Prostate gland (tissue), 2 donors: ENCODE measurements around the gene NUP153. TPM values are rescaled to one million over a fixed set of nuclear protein-coding genes. Genes with fewer than 3 reads are reported as not detected.

Experiments used
- DNase-seq: peaks from one replicate; pipeline ENCODE4 v3.0.0-alpha.2; 2019; ENCODE audit warnings: low spot score
- H3K27ac ChIP-seq, 2 donors: fragments of 200-600 bp; sonication (generic); 2 replicates each; pipeline ENCODE4 v1.5.1; 2017 to 2019
- H3K27me3 ChIP-seq: fragments of 200-600 bp; sonication (generic); replicated peaks from 2 replicates; pipeline ENCODE4 v1.5.1; 2019; ENCODE audit not compliant: insufficient read depth
- H3K36me3 ChIP-seq, 2 donors: fragments of 200-600 bp; sonication (generic); 1 replicate in 1 of 2; 2 replicates in 1 of 2; pipeline versions ENCODE4 v1.5.1 to v1.8.1; 2017 to 2019
- H3K4me1 ChIP-seq: fragments of 200-600 bp; sonication (generic); replicated peaks from 2 replicates; pipeline ENCODE4 v1.5.1; 2019
- H3K4me3 ChIP-seq, 2 donors: fragments of 200-600 bp; sonication (generic); 2 replicates each; pipeline ENCODE4 v1.5.1; 2017 to 2019
- H3K9me3 ChIP-seq: fragments of 200-600 bp; sonication (generic); 2 replicates; pipeline ENCODE4 v1.5.1; 2017
- CTCF ChIP-seq, 4 experiments: fragments of 200-600 bp in 2 of 4; fragments of 450-650 bp in 2 of 4; sonication (generic) in 2 of 4; IDR thresholded peaks; 1 replicate in 3 of 4; 2 replicates in 1 of 4; pipeline ENCODE4 v1.5.1; 2016 to 2019; ENCODE audit warnings: antibody characterized with exemption in 4 of 4, mild to moderate bottlenecking in 2 of 4, moderate library complexity in 2 of 4
- POLR2A ChIP-seq: fragments of 450-650 bp; IDR thresholded peaks from one replicate; pipeline ENCODE4 v1.6.1; 2016; ENCODE audit warnings: antibody characterized with exemption, mild to moderate bottlenecking
- POLR2AphosphoS5 ChIP-seq: sonication (generic); formaldehyde crosslinking; IDR thresholded peaks from one replicate; pipeline ENCODE4 v1.6.1; 2017; ENCODE audit warnings: antibody characterized with exemption
- WGBS: methylation state at CpG from one replicate; pipeline ENCODE4 v1.1.5; 2018; 5-methylcytosine and 5-hydroxymethylcytosine counted together
- intact Hi-C: fragments of 100-400 bp; cut with DNase I; formaldehyde crosslinking; loops from one replicate; pipeline ENCODE4 v1.14.2; 2022
- total RNA-seq, 2 donors: library from RNA; depleted of rRNA; stranded (reverse); fragments of >200 nt; gene quantifications; one replicate each; pipeline ENCODE4 v1.1.0, GENCODE V29; 2016

The NUP153 gene
- total RNA-seq, 2 donors from 2014 or later = 35.3 to 46.2 TPM

DNA sequence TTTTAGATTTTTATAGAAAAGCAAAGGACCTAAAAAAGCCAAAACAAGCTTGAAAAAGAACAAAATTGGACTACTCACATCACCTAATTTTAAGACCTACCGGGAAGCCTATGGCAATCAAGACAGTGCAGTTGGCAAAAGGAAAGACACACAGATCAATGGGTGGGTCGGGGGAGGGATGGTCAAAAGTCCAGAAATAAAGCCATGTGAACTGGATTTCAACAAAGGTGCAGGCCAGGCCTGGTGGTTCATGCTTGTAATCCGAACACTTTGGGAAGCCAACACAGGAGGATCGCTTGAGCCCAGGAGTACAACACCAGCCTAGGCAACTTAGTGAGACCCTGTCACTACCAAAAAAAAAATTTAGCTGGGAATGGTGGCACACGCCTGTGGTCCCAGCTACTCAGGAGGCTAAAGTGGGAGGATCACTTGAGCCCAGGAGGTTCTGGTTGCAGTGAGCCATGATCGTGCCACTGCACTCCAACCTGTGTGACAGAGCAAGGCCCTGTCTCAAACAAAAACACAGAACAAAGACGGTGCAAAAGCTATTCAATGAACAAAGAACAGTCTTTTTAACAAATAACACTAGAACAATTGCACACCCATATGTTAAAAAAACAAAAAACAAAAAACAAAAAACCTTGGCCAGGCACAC, 34.5 kb downstream of the NUP153 start:
- WGBS = 98% methylated on average over 7 of the region's 7 CpGs
- TF ChIP-seq CTCF (IDR thresholded peaks at IDR 0.05) = no peak
- no peak for DNase-seq
- Histone ChIP-seq H3K4me3 (no peak overlapping the region), H3K36me3 (no peaks in the 10 kb centered on the region), H3K27ac (no peak overlapping the region), H3K4me1 (no peaks in the 10 kb centered on the region), H3K9me3 (no peaks in the 10 kb centered on the region), H3K27me3 (no peaks in the 10 kb centered on the region)
- intact Hi-C loops = no loop called here

DNA sequence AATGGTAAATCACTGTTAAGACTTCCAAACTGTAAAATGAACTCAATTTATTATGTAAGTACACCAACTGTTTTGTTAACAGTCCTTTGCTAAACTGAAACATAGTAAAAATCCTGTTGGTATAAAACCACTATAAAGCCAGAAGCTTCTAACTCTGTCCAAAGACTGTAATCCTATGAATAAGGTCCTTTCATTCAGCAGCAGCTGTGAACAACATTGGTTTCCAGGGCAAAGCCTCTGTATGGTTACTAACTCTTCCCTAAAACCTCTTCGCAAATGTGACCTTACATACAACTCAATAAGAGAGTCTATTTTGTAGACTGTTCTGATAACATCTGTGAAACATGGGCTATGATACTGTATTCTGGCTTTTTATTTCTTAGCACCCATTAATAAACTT, 40.1 kb downstream of the NUP153 start:
- Histone ChIP-seq H3K27me3 (no peaks in the 10 kb centered on the region), H3K27ac (no peak overlapping the region), H3K36me3 (no peaks in the 10 kb centered on the region), H3K4me3 (no peak overlapping the region), H3K9me3 (no peaks in the 10 kb centered on the region), H3K4me1 (no peaks in the 10 kb centered on the region)
- WGBS = 70% methylated on average over 1 of the region's 1 CpG
- no peak for DNase-seq
- intact Hi-C loops = no loop called here
- TF ChIP-seq POLR2AphosphoS5 (no peak), CTCF (IDR thresholded peaks at IDR 0.05) (no peak), POLR2A (no peak)

DNA sequence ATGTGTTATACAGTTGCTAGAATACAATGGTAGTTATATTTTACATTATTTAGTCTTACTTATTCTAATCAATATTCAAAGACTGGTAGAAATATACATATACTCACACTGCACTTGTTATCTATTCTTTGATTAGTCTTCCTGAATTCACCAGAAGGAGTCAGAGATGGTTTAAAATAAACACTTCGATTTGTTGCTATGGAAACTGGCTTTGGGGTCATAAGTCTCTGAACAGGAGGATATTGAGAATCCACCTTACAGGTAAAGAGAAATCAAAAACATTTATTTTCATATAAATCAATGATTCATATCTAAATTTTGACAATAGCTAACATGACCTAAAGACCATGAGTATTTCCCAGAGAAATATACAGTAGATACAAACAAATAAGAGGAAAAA, 41.6 kb downstream of the NUP153 start:
- no peak for DNase-seq
- Histone ChIP-seq H3K4me3 (no peak overlapping the region), H3K27me3 (no peaks in the 10 kb centered on the region), H3K36me3 (no peaks in the 10 kb centered on the region), H3K27ac (no peak overlapping the region), H3K4me1 (no peaks in the 10 kb centered on the region), H3K9me3 (no peaks in the 10 kb centered on the region)
- intact Hi-C loops = no loop called here
- WGBS = 79% methylated on average over 1 of the region's 1 CpG
- TF ChIP-seq POLR2A (no peak), CTCF (IDR thresholded peaks at IDR 0.05) (no peak), POLR2AphosphoS5 (no peak)

DNA sequence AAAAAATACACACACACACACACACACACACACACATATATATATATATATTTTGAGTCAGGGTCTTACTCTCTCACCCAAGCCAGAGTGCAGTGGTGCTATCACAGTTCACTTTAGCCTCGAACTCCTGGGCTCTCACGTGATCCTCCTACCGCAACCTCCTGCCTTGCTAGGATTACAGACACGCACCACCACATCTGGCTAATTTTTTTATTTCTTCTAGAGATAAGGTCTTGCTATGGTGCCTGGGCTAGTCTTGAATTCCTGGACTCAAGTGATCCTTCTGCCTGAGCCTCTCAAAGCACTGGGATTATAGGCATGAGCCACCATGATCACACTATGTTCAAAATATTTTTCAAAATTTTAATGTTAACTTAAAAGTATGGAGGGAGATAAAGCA, 43.5 kb downstream of the NUP153 start:
- Histone ChIP-seq H3K4me1 (no peaks in the 10 kb centered on the region), H3K36me3 (no peaks in the 10 kb centered on the region), H3K9me3 (no peaks in the 10 kb centered on the region), H3K4me3 (no peak overlapping the region), H3K27ac (no peak overlapping the region), H3K27me3 (no peaks in the 10 kb centered on the region)
- intact Hi-C loops = no loop called here
- DNase-seq = no peak
- 92% methylated on average over 4 of the region's 4 CpGs for WGBS
- TF ChIP-seq CTCF (IDR thresholded peaks at IDR 0.05) (no peak), POLR2A (no peak), POLR2AphosphoS5 (no peak)

GRCh38 chr6:17662585-17662984, 44.1 kb downstream of the NUP153 start:
- no peak for DNase-seq
- no peaks in the 10 kb centered on the region for H3K9me3 ChIP-seq
- no peak overlapping the region for H3K27ac ChIP-seq
- intact Hi-C loops = no loop called here
- no peak overlapping the region for H3K4me3 ChIP-seq
- H3K4me1 ChIP-seq = no peaks in the 10 kb centered on the region
- no peaks in the 10 kb centered on the region for H3K27me3 ChIP-seq
- 52% methylated on average over 2 of the region's 2 CpGs for WGBS
- no peaks in the 10 kb centered on the region for H3K36me3 ChIP-seq
- no peak for TF ChIP-seq POLR2AphosphoS5
- no peak for TF ChIP-seq CTCF (IDR thresholded peaks at IDR 0.05)
- no peak for TF ChIP-seq POLR2A
